Type B pancreatic cell (in vitro differentiated cells): ENCODE measurements around the gene TSPAN15. TPM values are rescaled to one million over a fixed set of nuclear protein-coding genes. Genes with fewer than 3 reads are reported as not detected.
A peak's percentile ranks its signal among the peaks of the same experiment; 100 is the strongest.

Source experiments
- DNase-seq: peaks from one replicate; pipeline ENCODE4 v3.0.0; 2021; ENCODE audit warnings: mixed read lengths; ENCODE audit not compliant: unreplicated experiment; ENCODE audit errors: extremely low spot score
- H3K27ac Mint-ChIP-seq: 2 replicates; pipeline ENCODE4 v1.8.0; 2021; ENCODE audit warnings: mild to moderate bottlenecking, mixed read lengths
- H3K27me3 Mint-ChIP-seq: 2 replicates; pipeline ENCODE4 v1.8.0; 2021; ENCODE audit warnings: mixed read lengths
- H3K36me3 Mint-ChIP-seq: 2 replicates; pipeline ENCODE4 v1.8.0; 2021; ENCODE audit warnings: mixed read lengths
- H3K4me1 Mint-ChIP-seq: one replicate; pipeline ENCODE4 v1.8.0; 2021; ENCODE audit warnings: mixed read lengths; ENCODE audit not compliant: unreplicated experiment
- H3K4me3 Mint-ChIP-seq: 2 replicates; pipeline ENCODE4 v1.8.0; 2021; ENCODE audit warnings: mild to moderate bottlenecking, mixed read lengths
- H3K9me3 Mint-ChIP-seq: 2 replicates; pipeline ENCODE4 v1.8.0; 2021; ENCODE audit warnings: mixed read lengths
- total RNA-seq: library from RNA; stranded (reverse); gene quantifications from 2 replicates; pipeline ENCODE4 v1.2.1, GENCODE V29; 2021; ENCODE audit warnings: low replicate concordance
- TF ChIP-seq, protein P1 (sequence below): fragments of 200-600 bp; sonication (generic); conservative IDR thresholded peaks from 2 replicates; pipeline ENCODE4 v1.5.0; 2021; ENCODE audit warnings: antibody characterized with exemption, mild to moderate bottlenecking

TSPAN15 gene
- total RNA-seq, 1 donor from 2014 or later: 19.7 TPM

- Mint-ChIP-seq H3K27me3 (no peaks in the 10 kb centered on the region), H3K9me3 (no peaks in the 10 kb centered on the region), H3K36me3 (no peaks in the 10 kb centered on the region), H3K4me1 (peaks cover 5% of the 10 kb centered on the region), H3K4me3 (no peak overlapping the region), H3K27ac (no peak overlapping the region)
- TF ChIP-seq, protein P1, sequence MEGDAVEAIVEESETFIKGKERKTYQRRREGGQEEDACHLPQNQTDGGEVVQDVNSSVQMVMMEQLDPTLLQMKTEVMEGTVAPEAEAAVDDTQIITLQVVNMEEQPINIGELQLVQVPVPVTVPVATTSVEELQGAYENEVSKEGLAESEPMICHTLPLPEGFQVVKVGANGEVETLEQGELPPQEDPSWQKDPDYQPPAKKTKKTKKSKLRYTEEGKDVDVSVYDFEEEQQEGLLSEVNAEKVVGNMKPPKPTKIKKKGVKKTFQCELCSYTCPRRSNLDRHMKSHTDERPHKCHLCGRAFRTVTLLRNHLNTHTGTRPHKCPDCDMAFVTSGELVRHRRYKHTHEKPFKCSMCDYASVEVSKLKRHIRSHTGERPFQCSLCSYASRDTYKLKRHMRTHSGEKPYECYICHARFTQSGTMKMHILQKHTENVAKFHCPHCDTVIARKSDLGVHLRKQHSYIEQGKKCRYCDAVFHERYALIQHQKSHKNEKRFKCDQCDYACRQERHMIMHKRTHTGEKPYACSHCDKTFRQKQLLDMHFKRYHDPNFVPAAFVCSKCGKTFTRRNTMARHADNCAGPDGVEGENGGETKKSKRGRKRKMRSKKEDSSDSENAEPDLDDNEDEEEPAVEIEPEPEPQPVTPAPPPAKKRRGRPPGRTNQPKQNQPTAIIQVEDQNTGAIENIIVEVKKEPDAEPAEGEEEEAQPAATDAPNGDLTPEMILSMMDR: no peak
- DNase-seq: peak; percentile 25
Measured at GRCh38 chr10:69501657-69502056, 50.4 kb downstream of the TSPAN15 start.

- Mint-ChIP-seq H3K4me1 (peaks cover 10% of the 10 kb centered on the region), H3K36me3 (no peaks in the 10 kb centered on the region), H3K27me3 (no peaks in the 10 kb centered on the region), H3K9me3 (no peaks in the 10 kb centered on the region), H3K4me3 (no peak overlapping the region), H3K27ac (no peak overlapping the region)
- TF ChIP-seq, protein P1: no peak
- DNase-seq: peak; percentile 47
Measured at GRCh38 chr10:69502589-69502988, 51.3 kb downstream of the TSPAN15 start.

- Mint-ChIP-seq H3K27ac (no peak overlapping the region), H3K36me3 (no peaks in the 10 kb centered on the region), H3K4me3 (no peak overlapping the region), H3K4me1 (peaks cover 9% of the 10 kb centered on the region), H3K27me3 (peaks cover 3% of the 10 kb centered on the region), H3K9me3 (no peaks in the 10 kb centered on the region)
- peak; percentile 65 for DNase-seq
- TF ChIP-seq, protein P1: no peak
Measured at GRCh38 chr10:69503001-69503895, 52.0 kb downstream of the TSPAN15 start.

DNA sequence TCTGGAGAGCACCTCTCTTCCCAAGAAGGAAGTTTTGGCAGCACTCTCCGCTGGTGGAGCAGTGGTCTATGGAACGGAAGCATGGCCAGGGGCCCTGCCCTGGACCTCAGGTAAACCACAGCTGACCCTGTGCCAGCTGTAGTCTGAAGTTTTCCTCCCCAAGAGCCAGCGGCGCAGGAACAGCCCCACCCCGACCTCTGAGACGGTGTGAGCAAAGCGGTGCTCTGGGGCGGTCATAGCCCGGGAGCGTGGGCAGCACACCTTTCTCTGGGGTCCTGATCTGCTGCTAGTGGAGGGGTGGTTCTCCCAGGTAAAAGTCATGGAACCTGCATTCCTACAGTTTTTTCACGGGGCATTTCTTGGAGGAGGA, 52.6 kb downstream of the TSPAN15 start:
- no peak overlapping the region for H3K27ac Mint-ChIP-seq
- peaks cover 8% of the 10 kb centered on the region for H3K4me1 Mint-ChIP-seq
- TF ChIP-seq, protein P1: no peak
- no peak for DNase-seq
- no peaks in the 10 kb centered on the region for H3K36me3 Mint-ChIP-seq
- H3K9me3 Mint-ChIP-seq: no peaks in the 10 kb centered on the region
- H3K4me3 Mint-ChIP-seq: no peak overlapping the region
- H3K27me3 Mint-ChIP-seq: peaks cover 3% of the 10 kb centered on the region

DNA sequence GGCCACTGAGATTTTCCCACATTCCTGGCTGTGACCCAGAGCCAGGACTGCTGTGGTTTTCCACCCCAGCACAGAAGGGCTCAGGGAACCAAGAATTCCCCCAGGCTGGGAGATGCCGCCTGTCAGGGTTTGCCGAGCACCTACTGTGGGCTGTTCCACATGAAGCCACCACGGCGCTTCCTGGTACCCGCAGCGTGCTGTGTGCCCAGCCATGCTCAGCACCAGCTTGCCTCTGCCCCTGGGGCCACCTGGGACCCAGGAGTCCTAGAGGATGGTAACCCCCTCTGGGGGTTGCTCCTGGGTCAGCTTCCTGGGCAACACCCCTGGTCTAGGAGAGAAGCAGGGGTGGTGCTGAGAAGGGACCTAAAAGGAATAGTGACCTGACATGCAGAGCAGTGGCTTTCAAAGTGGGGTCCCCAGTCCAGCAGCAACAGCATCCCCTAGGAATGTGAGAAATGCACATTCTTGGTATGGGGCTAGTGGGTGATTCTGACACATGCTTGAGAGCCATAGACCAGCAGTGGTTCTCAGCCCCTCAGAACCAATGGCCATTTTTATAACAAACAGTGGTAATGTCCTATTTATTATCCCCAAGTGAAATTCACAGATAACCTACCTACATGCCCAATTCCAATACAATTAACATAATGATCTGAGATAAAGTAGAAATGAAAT, 53.4 kb downstream of the TSPAN15 start:
- peak; percentile 58 for DNase-seq
- Mint-ChIP-seq H3K36me3 (no peaks in the 10 kb centered on the region), H3K27me3 (peaks cover 3% of the 10 kb centered on the region), H3K9me3 (no peaks in the 10 kb centered on the region), H3K4me3 (no peak overlapping the region), H3K27ac (no peak overlapping the region), H3K4me1 (peaks cover 8% of the 10 kb centered on the region)
- TF ChIP-seq, protein P1: no peak
